ENCODE measurements around the gene AKR1B1. TPM values are rescaled to one million over a fixed set of nuclear protein-coding genes. Genes with fewer than 3 reads are reported as not detected.

Gene AKR1B1
- total RNA-seq, 1 experiment from 2014 or later: 166 TPM

DNA sequence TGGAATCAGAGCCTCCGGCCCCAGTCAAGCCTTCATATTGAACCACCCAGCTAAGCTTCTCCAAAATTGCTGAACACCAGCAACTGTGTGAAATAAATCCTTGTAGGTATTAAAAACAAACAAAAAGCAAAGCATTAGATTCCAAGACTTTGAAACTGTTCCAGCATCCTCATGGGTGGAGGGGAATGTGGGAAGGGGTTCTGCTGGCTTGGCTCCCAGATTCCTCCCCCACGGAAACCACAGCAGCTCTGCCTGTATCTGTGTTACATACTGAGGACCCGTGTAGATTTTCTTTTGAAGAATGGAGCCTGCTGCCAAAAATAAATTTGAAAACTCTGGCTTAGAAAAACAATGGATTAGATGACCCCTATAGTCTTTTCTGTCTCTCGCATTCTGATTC, 20.0 kb downstream of the AKR1B1 start:
- H3K4me1 ChIP-seq (ENCODE audit: insufficient read depth, low read length): no peaks in the 10 kb centered on the region
- H3K56ac ChIP-seq (ENCODE audit: insufficient read length, low read depth, low read length): no peak overlapping the region
- Mint-ChIP-seq H3K4me3 (no peak overlapping the region), H3K4me1 (no peaks in the 10 kb centered on the region), H3K36me3 (ENCODE audit: insufficient read depth in 1 of 3, low read depth in 3 of 3) (peaks cover 40 to 54% (median 51%) of the 10 kb centered on the region in 3 experiments), H3K27me3 (ENCODE audit: low read depth) (no peaks in the 10 kb centered on the region; the same call in 1 of the 2 replicates), H3K9me3 (peaks cover 4 to 7% of the 10 kb centered on the region in 2 experiments; a peak in 3 of 5 replicates), H3K27ac (no peak overlapping the region)
- H3K27me3 ChIP-seq (ENCODE audit: insufficient read depth, low read length): no peaks in the 10 kb centered on the region; the same call in 1 of the 2 replicates
- H2AK5ac ChIP-seq (ENCODE audit: insufficient read length, low read length): no peak overlapping the region
- no peaks in the 10 kb centered on the region for H3K23me2 ChIP-seq (ENCODE audit: insufficient read length, low read depth, low read length, poor library complexity, severe bottlenecking)
- H3K4ac ChIP-seq (ENCODE audit: low read depth, low read length): no peak overlapping the region
- no peak for TF ChIP-seq CTCF (conservative IDR thresholded peaks at IDR 0.05)
- WGBS (ENCODE audit: extremely low coverage, insufficient read length, low lambda C conversion rate): no CpG with 5 or more reads among the region's 4 CpGs
- H2BK120ac ChIP-seq (ENCODE audit: low read depth, low read length, poor library complexity, severe bottlenecking): no peak overlapping the region
- no peaks in the 10 kb centered on the region for H4K20me1 ChIP-seq (ENCODE audit: control insufficient read depth, insufficient read depth, insufficient read length)
- H3K14ac ChIP-seq (ENCODE audit: insufficient read depth, low read length): no peak overlapping the region
- H3T11ph ChIP-seq (ENCODE audit: low read length): no peak overlapping the region
- no peak overlapping the region for H2BK20ac ChIP-seq (ENCODE audit: low read depth, low read length, poor library complexity, severe bottlenecking)
- no peaks in the 10 kb centered on the region for H3K79me1 ChIP-seq (ENCODE audit: insufficient read depth, low read depth, low read length, poor library complexity, severe bottlenecking)
- no peak overlapping the region for H2BK12ac ChIP-seq (ENCODE audit: insufficient read length, low read depth, low read length)
- no peak overlapping the region for H3K18ac ChIP-seq (ENCODE audit: insufficient read length, low read depth, low read length)
- no peak overlapping the region for H2BK15ac ChIP-seq (ENCODE audit: low read depth, low read length)
- H3K23ac ChIP-seq (ENCODE audit: insufficient read length, low read depth, low read length): no peak overlapping the region
- H4K8ac ChIP-seq (replicated peaks; ENCODE audit: insufficient read length, low read depth, low read length): no peak overlapping the region
- H4K91ac ChIP-seq (ENCODE audit: insufficient read length, low read depth, low read length): no peak overlapping the region
- H4K5ac ChIP-seq (ENCODE audit: insufficient read length, low read depth, low read length): no peak overlapping the region
- H2AFZ ChIP-seq (ENCODE audit: low read length): no peak overlapping the region
- H3K4me2 ChIP-seq (ENCODE audit: insufficient read depth, insufficient read length, low read length): no peak overlapping the region
- H2BK5ac ChIP-seq (ENCODE audit: insufficient read length, low read length): no peak overlapping the region
- H3K9me3 ChIP-seq (ENCODE audit: control insufficient read depth, low read depth, low read length): no peaks in the 10 kb centered on the region
- no peak for DNase-seq
- H3K27ac ChIP-seq (ENCODE audit: insufficient read length, low read depth, low read length): no peak overlapping the region
- H3K9ac ChIP-seq (ENCODE audit: extremely low read depth, insufficient read length, low read length): no peak overlapping the region
- no peaks in the 10 kb centered on the region for H3K79me2 ChIP-seq (ENCODE audit: insufficient read depth, low read length)

Measured in H9 (cell line).